ENCODE results near the gene ERN2. TPM values are rescaled to one million over a fixed set of nuclear protein-coding genes. Genes with fewer than 3 reads are reported as not detected.

The ERN2 gene
- total RNA-seq, 1 donor from 2014 or later: not detected

DNA sequence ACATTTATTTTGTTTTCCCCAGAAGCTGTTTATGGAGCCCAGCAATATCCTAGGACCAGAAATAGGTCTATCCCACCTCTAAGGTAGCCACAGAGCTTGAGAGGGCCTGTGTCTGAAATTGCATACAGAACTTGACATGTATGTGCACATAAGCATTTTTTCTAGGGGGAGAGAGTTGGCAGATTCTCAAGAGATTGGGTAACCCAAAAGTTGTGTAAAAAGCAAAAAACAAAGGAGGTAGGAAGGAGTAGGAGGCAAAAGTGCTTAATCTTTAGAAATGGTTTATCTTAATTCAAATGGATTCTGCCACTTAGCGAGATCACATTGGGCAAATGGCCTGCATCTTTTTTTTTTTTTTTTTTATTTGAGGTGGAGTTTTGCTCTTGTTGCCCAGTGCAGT lies 30.8 kb downstream of the ERN2 start:
- H3K36me3 Mint-ChIP-seq (ENCODE audit: low read depth): peaks cover 10% of the 10 kb centered on the region
- TF ChIP-seq CTCF (conservative IDR thresholded peaks at IDR 0.05): no peak
- no peak for DNase-seq (ENCODE audit: low read depth, low spot score)
- no peak overlapping the region for H3K27ac Mint-ChIP-seq (ENCODE audit: unreplicated experiment)
- H3K4me1 Mint-ChIP-seq: peaks cover 36% of the 10 kb centered on the region
- H3K4me3 Mint-ChIP-seq: peak overlapping the region; percentile 98
- H3K27me3 Mint-ChIP-seq (ENCODE audit: low read depth): no peaks in the 10 kb centered on the region
- no peaks in the 10 kb centered on the region for H3K9me3 Mint-ChIP-seq

DNA sequence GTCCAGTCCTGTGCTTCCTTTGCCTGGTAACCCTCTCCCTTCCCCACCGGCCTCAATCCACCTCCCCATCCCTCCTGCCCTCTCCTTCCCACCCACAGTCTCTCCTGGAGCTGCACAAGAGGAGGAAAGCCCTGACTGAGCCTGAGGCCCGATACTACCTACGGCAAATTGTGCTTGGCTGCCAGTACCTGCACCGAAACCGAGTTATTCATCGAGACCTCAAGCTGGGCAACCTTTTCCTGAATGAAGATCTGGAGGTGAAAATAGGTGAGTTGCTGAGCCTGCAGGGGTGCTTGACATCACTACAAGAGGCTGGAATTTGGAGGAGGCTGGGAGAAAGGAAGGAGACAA lies 33.1 kb downstream of the ERN2 start:
- peaks cover 36% of the 10 kb centered on the region for H3K4me1 Mint-ChIP-seq
- peaks cover 10% of the 10 kb centered on the region for H3K36me3 Mint-ChIP-seq (ENCODE audit: low read depth)
- H3K4me3 Mint-ChIP-seq: peak overlapping the region; percentile 98
- no peak for DNase-seq (ENCODE audit: low read depth, low spot score)
- H3K9me3 Mint-ChIP-seq: no peaks in the 10 kb centered on the region
- peak overlapping the region; percentile 88 for H3K27ac Mint-ChIP-seq (ENCODE audit: unreplicated experiment)
- no peak for TF ChIP-seq CTCF (conservative IDR thresholded peaks at IDR 0.05)
- no peaks in the 10 kb centered on the region for H3K27me3 Mint-ChIP-seq (ENCODE audit: low read depth)

- peak overlapping the region; percentile 98 for H3K4me3 Mint-ChIP-seq
- H3K36me3 Mint-ChIP-seq (ENCODE audit: low read depth): peaks cover 10% of the 10 kb centered on the region
- H3K27ac Mint-ChIP-seq (ENCODE audit: unreplicated experiment): peak overlapping the region; percentile 88
- H3K27me3 Mint-ChIP-seq (ENCODE audit: low read depth): no peaks in the 10 kb centered on the region
- peaks cover 36% of the 10 kb centered on the region for H3K4me1 Mint-ChIP-seq
- no peak for TF ChIP-seq CTCF (conservative IDR thresholded peaks at IDR 0.05)
- DNase-seq (ENCODE audit: low read depth, low spot score): peak; percentile 11
- H3K9me3 Mint-ChIP-seq: no peaks in the 10 kb centered on the region
Measured at GRCh38 chr16:23679274-23679985, 33.6 kb downstream of the ERN2 start.

- TF ChIP-seq CTCF (conservative IDR thresholded peaks at IDR 0.05): peak; percentile 56
- no peaks in the 10 kb centered on the region for H3K27me3 Mint-ChIP-seq (ENCODE audit: low read depth)
- peak within 1 kb of the TSS; percentile 88 for H3K27ac Mint-ChIP-seq (ENCODE audit: unreplicated experiment)
- peak; percentile 80 for DNase-seq (ENCODE audit: low read depth, low spot score)
- H3K4me1 Mint-ChIP-seq: peaks cover 36% of the 10 kb centered on the region
- no peaks in the 10 kb centered on the region for H3K9me3 Mint-ChIP-seq
- H3K4me3 Mint-ChIP-seq: peak within 1 kb of the TSS; percentile 98
- H3K36me3 Mint-ChIP-seq (ENCODE audit: low read depth): peaks cover 5% of the 10 kb centered on the region
Measured at GRCh38 chr16:23678430-23679273, 34.4 kb downstream of the ERN2 start, which contains the start of gene PLK1. PLK1 (plus strand) TSS chr16:23678889; CDS start chr16:23678933, 44 bp downstream.

DNA sequence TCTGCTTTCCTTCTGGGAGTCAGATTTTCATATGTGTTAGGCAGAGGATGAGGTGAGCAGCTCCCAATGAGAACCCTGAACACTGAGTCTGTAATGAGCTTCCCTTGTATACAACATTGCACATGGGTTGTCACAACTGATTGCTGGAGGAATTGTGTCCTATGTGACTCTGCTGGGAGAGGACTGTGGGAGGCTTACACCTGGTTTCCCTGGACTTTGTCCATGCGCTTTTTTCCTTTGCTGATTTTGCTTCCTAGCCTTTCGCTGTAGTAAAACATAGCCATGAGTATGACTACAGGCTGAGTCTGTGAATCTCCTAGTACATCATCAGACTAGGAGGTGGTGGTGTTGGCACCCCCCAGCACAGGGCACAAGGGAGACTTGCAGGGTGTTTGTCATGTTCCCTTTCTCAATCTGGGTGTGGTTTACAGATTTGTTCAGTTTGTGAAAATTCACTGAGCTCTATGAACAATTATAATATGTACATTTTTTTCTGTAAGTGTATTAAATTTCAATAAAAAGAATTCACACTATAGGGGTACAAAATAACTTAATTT lies 36.0 kb downstream of the ERN2 start:
- no peaks in the 10 kb centered on the region for H3K27me3 Mint-ChIP-seq (ENCODE audit: low read depth)
- TF ChIP-seq CTCF (conservative IDR thresholded peaks at IDR 0.05): no peak
- DNase-seq (ENCODE audit: low read depth, low spot score): no peak
- no peak overlapping the region for H3K27ac Mint-ChIP-seq (ENCODE audit: unreplicated experiment)
- H3K4me1 Mint-ChIP-seq: peaks cover 34% of the 10 kb centered on the region
- H3K4me3 Mint-ChIP-seq: peak overlapping the region; percentile 98
- H3K36me3 Mint-ChIP-seq (ENCODE audit: low read depth): peaks cover 2% of the 10 kb centered on the region
- H3K9me3 Mint-ChIP-seq: no peaks in the 10 kb centered on the region
